GM19328 (cell line): ENCODE data around the gene FGG.

Source experiments
- ATAC-seq: cut with Tn5 transposase; IDR thresholded peaks from one replicate; pipeline ENCODE4 v1.9.1; 2021; ENCODE audit warnings: mild to moderate bottlenecking, moderate library complexity; ENCODE audit not compliant: unreplicated experiment

FGG gene

GRCh38 chr4:154559494-154560418, 52.7 kb downstream of the FGG start:
- peak; percentile 94 for ATAC-seq

GRCh38 chr4:154559141-154559493, 53.3 kb downstream of the FGG start:
- ATAC-seq, result peak; percentile 30
